GM12878 (cell line): ENCODE results near the gene SLC26A8. TPM values are rescaled to one million over a fixed set of nuclear protein-coding genes. Genes with fewer than 3 reads are reported as not detected.

Experiments used
- ATAC-seq: fragments of 200-7000 bp; cut with Tn5 transposase; 3 replicates; pipeline ENCODE4 v1.9.1; 2020; ENCODE audit warnings: mild to moderate bottlenecking, moderate library complexity
- BruUV-seq: library from RNA; stranded (reverse); fragments of 400-500 nt; replicated peaks from 2 replicates; lab custom pipeline; 2021; lab: Mats Ljungman, UMichigan
- CTCF ChIA-PET: fragments of 300-600 bp; sonication (Branson Sonifier 250); formaldehyde crosslinking; extraction: SDS; loops from one replicate; lab custom pipeline; 2021; ENCODE audit warnings: inconsistent platforms; lab: Yijun Ruan, JAX
- POLR2A ChIA-PET: fragments of 350-600 bp; formaldehyde crosslinking; extraction: SDS; loops from one replicate; lab custom pipeline; 2021; ENCODE audit warnings: inconsistent platforms; lab: Charles Lee
- RAD21 ChIA-PET: fragments of 300-600 bp; sonication (Branson Sonifier 250); formaldehyde crosslinking; loops from one replicate; lab custom pipeline; 2023; ENCODE audit warnings: antibody characterized with exemption; ENCODE audit not compliant: unreplicated experiment; lab: Charles Lee
- SMC1A ChIA-PET: fragments of 300-600 bp; sonication (Branson Sonifier 250); formaldehyde crosslinking; loops from one replicate; lab custom pipeline; 2023; ENCODE audit not compliant: unreplicated experiment, uncharacterized antibody; lab: Charles Lee
- DNase-seq: peaks from one replicate; pipeline ENCODE4 v3.0.0-alpha.2; 2011; ENCODE audit warnings: low read depth, low spot score
- FAIRE-seq: peaks from 3 replicates; lab custom pipeline; 2011; peaks lifted over from hg19 to GRCh38; lab: Jason Lieb, UNC
- H2AFZ ChIP-seq: 2 replicates; pipeline ENCODE4 v1.6.0; 2011; ENCODE audit warnings: low read depth, low read length, control low read depth; ENCODE audit not compliant: control insufficient read depth
- H3K27ac ChIP-seq: 2 replicates; pipeline ENCODE4 v1.5.1; 2011; ENCODE audit warnings: control low read depth; ENCODE audit not compliant: control insufficient read depth, insufficient read depth
- H3K27me3 ChIP-seq, 2 experiments: replicated peaks in 1 of 2; 2 replicates each; pipeline versions ENCODE4 v1.6.0 to v1.6.1; 2011; ENCODE audit warnings: low read length in 1 of 2; ENCODE audit not compliant: control insufficient read depth in 2 of 2, insufficient read depth in 2 of 2
- H3K36me3 ChIP-seq, 2 experiments: 2 replicates each; pipeline ENCODE4 v1.5.1; 2011; ENCODE audit warnings: low read length in 1 of 2; ENCODE audit not compliant: control insufficient read depth in 2 of 2, insufficient read depth in 2 of 2
- H3K4me1 ChIP-seq: 2 replicates; pipeline ENCODE4 v1.6.1; 2011; ENCODE audit warnings: mild to moderate bottlenecking, low read length, moderate library complexity, mixed read lengths; ENCODE audit not compliant: control insufficient read depth, insufficient read depth
- H3K4me2 ChIP-seq: 2 replicates; pipeline ENCODE4 v1.6.0; 2011; ENCODE audit warnings: control low read depth; ENCODE audit not compliant: control insufficient read depth, insufficient read depth
- H3K4me3 ChIP-seq: fragments of 200-600 bp; sonication (generic); 2 replicates; pipeline ENCODE4 v1.5.1; 2016
- H3K79me2 ChIP-seq: 2 replicates; pipeline ENCODE4 v1.6.0; 2011; ENCODE audit warnings: low read length; ENCODE audit not compliant: control insufficient read depth, insufficient read depth
- H3K9ac ChIP-seq: 2 replicates; pipeline ENCODE4 v1.8.0; 2011; ENCODE audit warnings: low read length, control low read depth, mixed read lengths; ENCODE audit not compliant: control insufficient read depth, insufficient read depth
- H3K9me3 ChIP-seq: replicated peaks from 3 replicates; pipeline ENCODE4 v1.5.1; 2011; ENCODE audit warnings: mild to moderate bottlenecking, low read length; ENCODE audit not compliant: control insufficient read depth, insufficient read depth
- H4K20me1 ChIP-seq: 2 replicates; pipeline ENCODE4 v1.6.0; 2011; ENCODE audit not compliant: control insufficient read depth, insufficient read depth
- CBFB ChIP-seq: IDR thresholded peaks from 2 replicates; pipeline ENCODE4 v1.6.1; 2016; ENCODE audit warnings: antibody characterized with exemption, low read depth
- GABPA ChIP-seq: IDR thresholded peaks from 2 replicates; pipeline ENCODE4 v1.6.1; 2014; ENCODE audit warnings: antibody characterized with exemption, low read depth, mild to moderate bottlenecking, inconsistent platforms
- IRF3 ChIP-seq: fragments of 450-650 bp; IDR thresholded peaks from 2 replicates; pipeline ENCODE4 v1.6.1; 2014; ENCODE audit warnings: mild to moderate bottlenecking
- KAT2A ChIP-seq: conservative IDR thresholded peaks from 2 replicates; pipeline ENCODE4 v1.6.1; 2011; ENCODE audit warnings: low read depth, low read length; ENCODE audit not compliant: control insufficient read depth
- MXI1 ChIP-seq: fragments of 150-350 bp; IDR thresholded peaks from 2 replicates; pipeline ENCODE4 v1.6.1; 2011; ENCODE audit warnings: low read depth, mild to moderate bottlenecking, inconsistent platforms, low read length, improper control_type of control experiment
- POLR2A ChIP-seq: IDR thresholded peaks from 2 replicates; pipeline ENCODE4 v1.6.1; 2011; ENCODE audit warnings: low read depth, mild to moderate bottlenecking, low read length
- POLR2AphosphoS5 ChIP-seq: IDR thresholded peaks from 2 replicates; pipeline ENCODE4 v1.6.1; 2011; ENCODE audit warnings: mild to moderate bottlenecking, low read length, inconsistent platforms
- RBBP5 ChIP-seq: fragments of 200-600 bp; sonication (generic); conservative IDR thresholded peaks from 2 replicates; pipeline ENCODE4 v1.6.1; 2016
- SIN3A ChIP-seq: IDR thresholded peaks from 2 replicates; pipeline ENCODE4 v1.6.1; 2012; ENCODE audit warnings: low read depth, low read length, improper control_type of control experiment
- SP1 ChIP-seq: IDR thresholded peaks from one replicate; pipeline ENCODE4 v1.6.1; 2011; ENCODE audit warnings: low read depth, low read length
- SUPT20H ChIP-seq: IDR thresholded peaks from 2 replicates; pipeline ENCODE4 v1.6.1; 2011; ENCODE audit warnings: low read depth, mild to moderate bottlenecking, low read length, moderate library complexity, borderline replicate concordance; ENCODE audit not compliant: control insufficient read depth
- ZNF24 ChIP-seq: fragments of 450-650 bp; IDR thresholded peaks from 2 replicates; pipeline ENCODE4 v1.6.1; 2017; ENCODE audit warnings: antibody characterized with exemption, mild to moderate bottlenecking
- WGBS: methylation state at CpG from one replicate; pipeline ENCODE4 v1.1.6; 2016; ENCODE audit warnings: low lambda C conversion rate; ENCODE audit not compliant: insufficient replicate concordance, insufficient coverage; ENCODE audit errors: missing lambda C conversion rate; 5-methylcytosine and 5-hydroxymethylcytosine counted together
- in situ Hi-C: fragments of 300-500 bp; cut with MboI; formaldehyde crosslinking; loops from 9 replicates; pipeline ENCODE4 v1.14.3; 2018; ENCODE audit warnings: mixed read lengths
- intact Hi-C: fragments of 100-400 bp; cut with micrococcal nuclease; formaldehyde crosslinking; loops from one replicate; pipeline ENCODE4 v1.14.2; 2022; ENCODE audit not compliant: unreplicated experiment
- polyA plus RNA-seq, 11 experiments: library from polyadenylated mRNA; depleted of rRNA in 4 of 11; unstranded in 6 of 11; stranded (reverse) in 5 of 11; fragments of >200 nt; fragmentation: Nextera tagmentation in 4 of 11; fragmentation: Illumina TruSeq in 1 of 11; extraction: Ambion mirVana in 4 of 11; extraction: Trizol in 1 of 11; gene quantifications; 1 replicate in 1 of 11; 2 replicates in 10 of 11; pipeline versions ENCODE4 v1.2.1 to v1.2.3, GENCODE V29; 2011 to 2016; ENCODE audit warnings: inconsistent platforms in 2 of 11, missing spikeins in 2 of 11, low read depth in 1 of 11
- total RNA-seq, 4 experiments: library from RNA; depleted of rRNA in 3 of 4; stranded (reverse); fragments of >200 nt in 3 of 4; fragmentation: Illumina TruSeq in 1 of 4; extraction: Trizol in 1 of 4; gene quantifications; 2 replicates each; pipeline versions ENCODE4 v1.2.1 to v1.2.3, GENCODE V29; 2013 to 2021

The SLC26A8 gene
- total and polyA plus RNA-seq, 10 of the 15 experiments (the other 5 are each of a cell fraction or from before 2014, with no cell fraction given): 0.09 to 0.95 (median 0.27) TPM; not detected in 2

- TF ChIP-seq IRF3: no peak
These were observed 68.9 kb downstream of the SLC26A8 start (continued) for GRCh38 chr6:35955521-35955920.

DNA sequence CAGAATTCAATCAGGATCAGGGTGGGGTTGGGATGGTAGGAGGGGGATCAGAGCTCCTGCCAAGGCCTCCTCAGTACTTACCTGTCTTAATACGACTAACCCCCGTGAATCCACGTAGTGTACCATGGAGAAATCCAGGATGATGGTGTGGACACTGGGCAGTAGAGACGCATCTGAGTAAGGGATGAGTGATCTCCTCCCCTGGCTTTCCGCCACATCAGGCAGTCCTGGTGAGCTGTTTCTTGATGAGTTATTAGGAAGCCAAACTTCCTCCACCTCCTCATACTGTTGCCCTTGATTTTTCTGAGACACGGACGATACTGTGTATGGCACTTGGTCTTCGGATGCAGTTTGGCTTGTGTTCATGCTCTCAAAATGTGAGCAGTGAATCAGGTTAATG lies 69.4 kb downstream of the SLC26A8 start:
- no peak for FAIRE-seq
- intact Hi-C loops (loop anchor here (10.0 kb wide), 1 partner anchor 430 kb away; no protein-coding TSS in a partner anchor), in situ Hi-C loops (no loop called here)
- ChIA-PET CTCF (interaction anchor here (0.7 to 3.1 kb wide), 4 partner anchors 19 to 218 kb away, joined by 3 to 16 read pairs (median 4); partner anchors contain the start of gene ARMC12), SMC1A (interaction anchor here (1.1 to 1.5 kb wide), 3 partner anchors 12 to 374 kb away, joined by 3 to 4 read pairs (median 3); partner anchors contain the start of gene SRPK1), POLR2A (interaction anchor here (0.5 kb wide), 1 partner anchor 1251 kb away, joined by 4 read pairs; no protein-coding TSS in a partner anchor), RAD21 (interaction anchor here (1.2 kb wide), 1 partner anchor 433 kb away, joined by 5 read pairs; no protein-coding TSS in a partner anchor)
- no peak for DNase-seq
- no peak for ATAC-seq
- Histone ChIP-seq H3K4me2 (no peak overlapping the region), H3K4me3 (no peak overlapping the region), H3K9ac (no peak overlapping the region), H3K36me3 (no peaks in the 10 kb centered on the region), H3K79me2 (no peaks in the 10 kb centered on the region), H3K27ac (no peak overlapping the region), H4K20me1 (no peaks in the 10 kb centered on the region), H3K27me3 (no peaks in the 10 kb centered on the region; a peak in 1 of 4 replicates), H3K9me3 (no peaks in the 10 kb centered on the region), H3K4me1 (no peaks in the 10 kb centered on the region), H2AFZ (no peak overlapping the region)
- WGBS: 84% methylated on average over 8 of the region's 8 CpGs
- no TSS peak for BruUV-seq
- TF ChIP-seq GABPA (no peak), SUPT20H (no peak), KAT2A (no peak), SIN3A (no peak), MXI1 (no peak), SP1 (no peak), RBBP5 (no peak), POLR2A (no peak), CBFB (no peak), POLR2AphosphoS5 (no peak), ZNF24 (no peak)
